Neural cell (in vitro differentiated cells): ENCODE measurements around the gene KCNIP4. TPM values are rescaled to one million over a fixed set of nuclear protein-coding genes. Genes with fewer than 3 reads are reported as not detected.

Experiments used
- H2AFZ ChIP-seq: fragments of 200-600, 300-800 bp; sonication (generic), shearing (Covaris generic); 2 replicates; pipeline ENCODE4 v1.6.0; 2014; ENCODE audit warnings: low read depth, mild to moderate bottlenecking, antibody characterized with exemption, low read length, moderate library complexity
- H3F3A ChIP-seq: fragments of 200-600 bp; shearing (Covaris generic); 2 replicates; pipeline ENCODE4 v1.6.1; 2016; ENCODE audit warnings: mild to moderate bottlenecking, moderate library complexity, mixed read lengths, antibody characterized with exemption, low read length; ENCODE audit not compliant: insufficient read depth, poor library complexity, severe bottlenecking
- H3K27ac ChIP-seq: fragments of 200-600, 300-800 bp; sonication (generic), shearing (Covaris generic); 2 replicates; pipeline ENCODE4 v1.5.1; 2014; ENCODE audit warnings: mild to moderate bottlenecking, low read length, moderate library complexity
- H3K27me3 ChIP-seq: fragments of 300-800, 200-600 bp; sonication (generic), shearing (Covaris generic); 2 replicates; pipeline ENCODE4 v1.6.0; 2014; ENCODE audit warnings: mild to moderate bottlenecking, low read depth, low read length, moderate library complexity; ENCODE audit not compliant: insufficient read depth
- H3K36me3 ChIP-seq: fragments of 300-800, 200-600 bp; sonication (generic), shearing (Covaris generic); 2 replicates; pipeline ENCODE4 v1.5.1; 2014; ENCODE audit warnings: mild to moderate bottlenecking, antibody characterized with exemption, low read length, moderate library complexity; ENCODE audit not compliant: insufficient read depth
- H3K4me2 ChIP-seq: fragments of 300-800, 200-600 bp; sonication (generic), shearing (Covaris generic); 2 replicates; pipeline ENCODE4 v1.6.0; 2014; ENCODE audit warnings: mild to moderate bottlenecking, low read length
- H3K4me3 ChIP-seq: fragments of 300-800, 200-600 bp; sonication (generic), shearing (Covaris generic); 2 replicates; pipeline ENCODE4 v1.5.1; 2014; ENCODE audit warnings: mild to moderate bottlenecking, low read length, moderate library complexity
- H3K79me2 ChIP-seq: fragments of 200-600 bp; shearing (Covaris generic); replicated peaks from 2 replicates; pipeline ENCODE4 v1.6.0; 2014; ENCODE audit warnings: mild to moderate bottlenecking, low read length, moderate library complexity; ENCODE audit not compliant: insufficient read depth
- H3K9ac ChIP-seq: fragments of 300-800, 200-600 bp; sonication (generic), shearing (Covaris generic); 2 replicates; pipeline ENCODE4 v1.6.1; 2016; ENCODE audit warnings: mild to moderate bottlenecking, low read length, mixed read lengths
- H3K9me2 ChIP-seq: fragments of 200-600 bp; shearing (Covaris generic); 2 replicates; pipeline ENCODE4 v1.6.1; 2016; ENCODE audit warnings: mild to moderate bottlenecking, low read length, mixed read lengths; ENCODE audit not compliant: insufficient read depth
- H3K9me3 ChIP-seq: fragments of 200-600, 300-800 bp; sonication (generic), shearing (Covaris generic); 2 replicates; pipeline ENCODE4 v1.6.1; 2016; ENCODE audit warnings: mild to moderate bottlenecking, mixed run types, low read length, moderate library complexity, mixed read lengths
- H4K20me1 ChIP-seq: fragments of 200-600 bp; shearing (Covaris generic); 2 replicates; pipeline ENCODE4 v1.6.1; 2016; ENCODE audit warnings: mild to moderate bottlenecking, mixed run types; ENCODE audit not compliant: insufficient read depth
- EP300 ChIP-seq: fragments of 450-650 bp; conservative IDR thresholded peaks from 2 replicates; pipeline ENCODE4 v1.6.1; 2014; ENCODE audit warnings: antibody characterized with exemption, mild to moderate bottlenecking, moderate library complexity; ENCODE audit not compliant: poor library complexity, severe bottlenecking
- EZH2 ChIP-seq: fragments of 200-600, 300-800 bp; shearing (Covaris generic), sonication (generic); IDR thresholded peaks from 2 replicates; pipeline ENCODE4 v1.6.1; 2014; ENCODE audit warnings: antibody characterized with exemption, low read length, borderline replicate concordance, mild to moderate bottlenecking; ENCODE audit not compliant: insufficient read depth, poor library complexity, severe bottlenecking
- MXI1 ChIP-seq: fragments of 450-650 bp; conservative IDR thresholded peaks from 2 replicates; pipeline ENCODE4 v1.6.1; 2014; ENCODE audit warnings: antibody characterized with exemption, mild to moderate bottlenecking; ENCODE audit not compliant: poor library complexity, severe bottlenecking
- POLR2AphosphoS5 ChIP-seq: IDR thresholded peaks from 2 replicates; pipeline ENCODE4 v1.6.1; 2012
- RAD21 ChIP-seq: fragments of 450-650 bp; conservative IDR thresholded peaks from 2 replicates; pipeline ENCODE4 v1.6.1; 2014; ENCODE audit warnings: antibody characterized with exemption, mild to moderate bottlenecking, moderate library complexity
- SMC3 ChIP-seq: fragments of 450-650 bp; conservative IDR thresholded peaks from 2 replicates; pipeline ENCODE4 v1.6.1; 2014; ENCODE audit warnings: antibody characterized with exemption, mild to moderate bottlenecking, moderate library complexity; ENCODE audit not compliant: poor library complexity
- TAF1 ChIP-seq: IDR thresholded peaks from 2 replicates; pipeline ENCODE4 v1.6.1; 2012; ENCODE audit warnings: low read depth
- polyA plus RNA-seq: library from polyadenylated mRNA; depleted of rRNA; stranded (reverse); fragments of >200 nt; gene quantifications from 2 replicates; pipeline ENCODE4 v1.2.3, GENCODE V29; 2014
- TF ChIP-seq, protein P1 (sequence below): fragments of 450-650 bp; IDR thresholded peaks from 2 replicates; pipeline ENCODE4 v1.5.1; 2014; ENCODE audit warnings: antibody characterized with exemption, mild to moderate bottlenecking, moderate library complexity; ENCODE audit not compliant: poor library complexity, severe bottlenecking
- TF ChIP-seq, protein P2 (sequence below): IDR thresholded peaks from 2 replicates; pipeline ENCODE4 v1.6.1; 2012; ENCODE audit warnings: borderline replicate concordance

Gene KCNIP4
- polyA plus RNA-seq, 1 donor from 2014 or later: 22.8 TPM

DNA sequence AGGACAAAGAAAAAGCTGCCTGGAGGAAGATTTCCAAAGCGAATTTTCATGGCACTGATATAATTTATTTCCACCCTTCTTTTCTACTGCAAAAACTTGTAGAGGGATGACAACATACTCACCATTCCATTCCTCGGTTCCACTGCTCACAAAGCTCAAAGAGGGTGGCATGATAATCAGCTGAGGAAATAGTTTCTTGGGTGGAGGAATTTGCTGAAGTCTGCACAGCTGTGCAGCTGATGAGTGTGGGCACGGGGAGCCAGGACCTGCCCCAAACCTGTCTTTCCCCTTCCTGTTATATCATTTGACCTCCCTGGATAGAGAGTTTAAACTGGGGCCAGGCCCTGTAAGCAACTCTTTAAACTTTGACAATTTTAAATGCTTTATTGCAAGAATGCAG, 1087.7 kb downstream of the KCNIP4 start:
- Histone ChIP-seq H3K9ac (no peak overlapping the region), H3K4me2 (no peak overlapping the region), H2AFZ (no peak overlapping the region), H3F3A (no peaks in the 10 kb centered on the region), H3K27ac (no peak overlapping the region), H3K9me3 (no peaks in the 10 kb centered on the region), H3K27me3 (no peaks in the 10 kb centered on the region), H3K4me3 (no peak overlapping the region), H4K20me1 (no peaks in the 10 kb centered on the region), H3K36me3 (no peaks in the 10 kb centered on the region), H3K79me2 (no peaks in the 10 kb centered on the region), H3K9me2 (no peaks in the 10 kb centered on the region)
- TF ChIP-seq SMC3 (no peak), TAF1 (no peak), EZH2 (no peak), RAD21 (no peak), POLR2AphosphoS5 (no peak)
- TF ChIP-seq, protein P1, sequence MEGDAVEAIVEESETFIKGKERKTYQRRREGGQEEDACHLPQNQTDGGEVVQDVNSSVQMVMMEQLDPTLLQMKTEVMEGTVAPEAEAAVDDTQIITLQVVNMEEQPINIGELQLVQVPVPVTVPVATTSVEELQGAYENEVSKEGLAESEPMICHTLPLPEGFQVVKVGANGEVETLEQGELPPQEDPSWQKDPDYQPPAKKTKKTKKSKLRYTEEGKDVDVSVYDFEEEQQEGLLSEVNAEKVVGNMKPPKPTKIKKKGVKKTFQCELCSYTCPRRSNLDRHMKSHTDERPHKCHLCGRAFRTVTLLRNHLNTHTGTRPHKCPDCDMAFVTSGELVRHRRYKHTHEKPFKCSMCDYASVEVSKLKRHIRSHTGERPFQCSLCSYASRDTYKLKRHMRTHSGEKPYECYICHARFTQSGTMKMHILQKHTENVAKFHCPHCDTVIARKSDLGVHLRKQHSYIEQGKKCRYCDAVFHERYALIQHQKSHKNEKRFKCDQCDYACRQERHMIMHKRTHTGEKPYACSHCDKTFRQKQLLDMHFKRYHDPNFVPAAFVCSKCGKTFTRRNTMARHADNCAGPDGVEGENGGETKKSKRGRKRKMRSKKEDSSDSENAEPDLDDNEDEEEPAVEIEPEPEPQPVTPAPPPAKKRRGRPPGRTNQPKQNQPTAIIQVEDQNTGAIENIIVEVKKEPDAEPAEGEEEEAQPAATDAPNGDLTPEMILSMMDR: no peak

DNA sequence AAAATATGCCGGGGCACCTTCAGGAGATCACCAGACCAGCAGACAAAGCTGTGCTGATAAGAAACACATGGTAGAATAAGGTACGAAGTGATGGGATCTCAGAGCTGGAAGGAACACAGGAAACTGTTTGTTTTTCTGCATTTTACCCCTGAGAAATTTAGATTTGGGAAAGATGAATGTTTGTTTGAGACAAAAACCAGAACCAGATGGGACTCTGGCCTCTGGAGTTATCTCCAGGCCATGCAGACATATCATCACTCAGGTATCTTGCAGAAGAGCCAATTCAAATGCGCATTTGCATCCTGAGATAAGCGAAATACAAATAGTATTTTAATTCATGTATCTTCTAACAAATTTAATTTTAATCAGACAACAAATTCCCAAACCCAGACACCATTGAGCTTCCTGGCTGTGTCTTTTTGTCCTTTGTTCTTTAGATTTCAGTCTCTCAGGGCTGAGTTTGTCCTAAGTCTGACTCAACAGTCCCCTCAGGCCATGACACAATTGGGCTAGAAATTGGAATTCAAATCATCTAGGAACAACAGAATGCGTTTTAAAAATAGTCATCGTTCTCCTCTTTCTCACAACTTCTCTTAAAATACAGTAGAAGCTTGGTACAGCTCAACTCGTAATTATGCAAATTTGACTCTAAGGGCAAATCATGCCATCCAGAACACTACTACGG, 1089.3 kb downstream of the KCNIP4 start:
- no peak overlapping the region for H2AFZ ChIP-seq
- no peaks in the 10 kb centered on the region for H4K20me1 ChIP-seq
- no peaks in the 10 kb centered on the region for H3K9me3 ChIP-seq
- no peaks in the 10 kb centered on the region for H3K79me2 ChIP-seq
- H3K9me2 ChIP-seq: no peaks in the 10 kb centered on the region
- no peak overlapping the region for H3K27ac ChIP-seq
- H3K27me3 ChIP-seq: no peaks in the 10 kb centered on the region
- no peaks in the 10 kb centered on the region for H3K36me3 ChIP-seq
- no peak overlapping the region for H3K9ac ChIP-seq
- H3F3A ChIP-seq: no peaks in the 10 kb centered on the region
- no peak overlapping the region for H3K4me3 ChIP-seq
- no peak overlapping the region for H3K4me2 ChIP-seq
- TF ChIP-seq RAD21 (no peak), MXI1 (no peak), EP300 (no peak), POLR2AphosphoS5 (no peak), EZH2 (no peak), TAF1 (no peak), SMC3 (no peak)
- TF ChIP-seq, protein P1: no peak
- TF ChIP-seq, protein P2, sequence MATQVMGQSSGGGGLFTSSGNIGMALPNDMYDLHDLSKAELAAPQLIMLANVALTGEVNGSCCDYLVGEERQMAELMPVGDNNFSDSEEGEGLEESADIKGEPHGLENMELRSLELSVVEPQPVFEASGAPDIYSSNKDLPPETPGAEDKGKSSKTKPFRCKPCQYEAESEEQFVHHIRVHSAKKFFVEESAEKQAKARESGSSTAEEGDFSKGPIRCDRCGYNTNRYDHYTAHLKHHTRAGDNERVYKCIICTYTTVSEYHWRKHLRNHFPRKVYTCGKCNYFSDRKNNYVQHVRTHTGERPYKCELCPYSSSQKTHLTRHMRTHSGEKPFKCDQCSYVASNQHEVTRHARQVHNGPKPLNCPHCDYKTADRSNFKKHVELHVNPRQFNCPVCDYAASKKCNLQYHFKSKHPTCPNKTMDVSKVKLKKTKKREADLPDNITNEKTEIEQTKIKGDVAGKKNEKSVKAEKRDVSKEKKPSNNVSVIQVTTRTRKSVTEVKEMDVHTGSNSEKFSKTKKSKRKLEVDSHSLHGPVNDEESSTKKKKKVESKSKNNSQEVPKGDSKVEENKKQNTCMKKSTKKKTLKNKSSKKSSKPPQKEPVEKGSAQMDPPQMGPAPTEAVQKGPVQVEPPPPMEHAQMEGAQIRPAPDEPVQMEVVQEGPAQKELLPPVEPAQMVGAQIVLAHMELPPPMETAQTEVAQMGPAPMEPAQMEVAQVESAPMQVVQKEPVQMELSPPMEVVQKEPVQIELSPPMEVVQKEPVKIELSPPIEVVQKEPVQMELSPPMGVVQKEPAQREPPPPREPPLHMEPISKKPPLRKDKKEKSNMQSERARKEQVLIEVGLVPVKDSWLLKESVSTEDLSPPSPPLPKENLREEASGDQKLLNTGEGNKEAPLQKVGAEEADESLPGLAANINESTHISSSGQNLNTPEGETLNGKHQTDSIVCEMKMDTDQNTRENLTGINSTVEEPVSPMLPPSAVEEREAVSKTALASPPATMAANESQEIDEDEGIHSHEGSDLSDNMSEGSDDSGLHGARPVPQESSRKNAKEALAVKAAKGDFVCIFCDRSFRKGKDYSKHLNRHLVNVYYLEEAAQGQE: no peak
